Measurements from ENCODE around the gene ANO4. TPM values are rescaled to one million over a fixed set of nuclear protein-coding genes. Genes with fewer than 3 reads are reported as not detected.

The ANO4 gene
- total and polyA plus RNA-seq, 2 of the 8 experiments (the other 6 are each of a cell fraction or from before 2014, with no cell fraction given): 1.1 to 3.4 TPM

DNA sequence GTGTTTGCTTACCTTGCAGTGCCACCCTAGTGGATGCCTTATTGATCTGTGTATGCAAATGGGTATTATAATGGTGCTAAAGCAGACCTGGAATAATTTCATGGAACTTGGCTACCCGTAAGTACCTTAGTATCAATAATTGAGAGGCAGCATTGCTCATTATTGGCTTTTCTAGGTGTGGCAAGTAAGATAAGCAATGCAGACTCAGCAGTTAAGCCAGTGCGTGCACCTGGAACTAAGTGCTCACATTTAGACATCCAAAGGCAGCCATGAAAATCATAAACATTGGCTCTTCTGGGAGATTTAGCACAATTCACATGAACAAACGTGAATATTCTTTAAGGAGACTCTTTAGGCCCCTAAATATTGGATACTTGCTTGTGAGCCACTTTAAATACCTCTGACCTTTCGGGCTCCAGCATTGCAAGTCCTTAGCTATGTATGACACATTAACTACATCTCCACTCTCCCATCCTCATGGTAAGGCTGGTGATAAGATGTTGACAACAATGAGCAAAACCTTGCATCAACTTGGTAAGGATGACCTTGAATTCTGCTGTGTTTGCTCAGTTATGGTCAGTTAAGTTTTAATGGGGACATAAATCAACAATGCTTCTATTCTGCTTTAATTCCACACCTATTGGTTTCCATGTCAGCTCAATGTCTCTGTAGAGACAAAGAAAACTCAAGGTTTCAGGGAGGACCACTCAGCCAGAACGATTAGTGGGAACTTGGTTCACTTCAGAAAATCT is 303.4 kb downstream of the ANO4 start:
- POLR2A ChIA-PET (ENCODE audit: partially characterized antibody): no interaction called here
- no peak overlapping the region for H3K27ac ChIP-seq (ENCODE audit: low read depth, low read length)
- TF ChIP-seq GABPA (IDR thresholded peaks at IDR 0.05; ENCODE audit: borderline replicate concordance, insufficient read depth, low read length) (no peak), GTF2F1 (IDR thresholded peaks at IDR 0.05; ENCODE audit: borderline replicate concordance, low read depth, low read length) (no peak), CHD1 (IDR thresholded peaks at IDR 0.05; ENCODE audit: low read depth, low read length) (no peak), NRF1 (IDR thresholded peaks at IDR 0.05; ENCODE audit: low read depth, low read length) (no peak), MAFK (IDR thresholded peaks at IDR 0.05; ENCODE audit: low read depth, low read length) (no peak), RBBP5 (IDR thresholded peaks at IDR 0.05; ENCODE audit: borderline replicate concordance, low read depth, low read length) (no peak), BCL11A (IDR thresholded peaks at IDR 0.05; ENCODE audit: low read depth in 2 of 2, low read length in 2 of 2) (no peak), RNF2 (IDR thresholded peaks at IDR 0.05; ENCODE audit: borderline replicate concordance, low read depth, low read length, missing control alignments, poor library complexity, severe bottlenecking) (no peak), TAF1 (IDR thresholded peaks at IDR 0.05; ENCODE audit: low read depth, low read length) (no peak), CREB1 (IDR thresholded peaks at IDR 0.05) (no peak), ASH2L (IDR thresholded peaks at IDR 0.05; ENCODE audit: low read length) (no peak), CBX5 (IDR thresholded peaks at IDR 0.05; ENCODE audit: low read depth, low read length) (no peak)
- TF ChIP-seq, protein P1, sequence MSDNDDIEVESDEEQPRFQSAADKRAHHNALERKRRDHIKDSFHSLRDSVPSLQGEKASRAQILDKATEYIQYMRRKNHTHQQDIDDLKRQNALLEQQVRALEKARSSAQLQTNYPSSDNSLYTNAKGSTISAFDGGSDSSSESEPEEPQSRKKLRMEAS (IDR thresholded peaks at IDR 0.05): no peak

More for the DNA sequence above, 303.4 kb downstream of the ANO4 start:
- DNase-seq (ENCODE audit: low read depth in 1 of 2, low spot score in 2 of 2) (no peak), FAIRE-seq (no peak)
- no peak overlapping the region for H2AFZ ChIP-seq (ENCODE audit: low read length)
- no peak overlapping the region for H3K14ac ChIP-seq (ENCODE audit: insufficient read length)
- no peak overlapping the region for H3K4me3 ChIP-seq (ENCODE audit: extremely low read depth in 1 of 4, insufficient read depth in 2 of 4, low read depth in 3 of 4, low read length in 4 of 4)
- H3K36me3 ChIP-seq (ENCODE audit: control insufficient read depth in 2 of 4, insufficient read depth in 4 of 4, low read length in 3 of 4): no peaks in the 10 kb centered on the region
- no peaks in the 10 kb centered on the region for H3K4me1 ChIP-seq (replicated peaks in 1 of 4; ENCODE audit: control insufficient read depth in 3 of 4, insufficient read depth in 4 of 4, low read length in 3 of 4)
- CTCF ChIA-PET (ENCODE audit: partially characterized antibody): interaction anchor here (0.7 to 1.5 kb wide), 3 partner anchors 10 to 44 kb away, joined by 3 to 5 read pairs (median 3); no protein-coding TSS in a partner anchor
- H3K79me2 ChIP-seq (ENCODE audit: control insufficient read depth in 1 of 2, insufficient read depth in 2 of 2, low read length in 2 of 2): no peaks in the 10 kb centered on the region
- H3K9ac ChIP-seq (replicated peaks in 1 of 4; ENCODE audit: extremely low read depth in 1 of 4, low read depth in 3 of 4, low read length in 3 of 4): no peak overlapping the region
- no peaks in the 10 kb centered on the region for H3K9me3 ChIP-seq (ENCODE audit: insufficient read depth in 2 of 2, low read depth in 1 of 2, low read length in 1 of 2)
- no peaks in the 10 kb centered on the region for H3K79me1 ChIP-seq (ENCODE audit: low read depth, low read length)
- WGBS, 2 experiments (ENCODE audit: extremely low coverage in 1 of 2, insufficient coverage in 1 of 2, insufficient read length in 1 of 2, insufficient replicate concordance in 2 of 2, low coverage in 1 of 2, low lambda C conversion rate in 2 of 2, missing lambda C conversion rate in 1 of 2): 89% methylated on average over 5 of the region's 5 CpGs; no CpG with 5 or more reads in 1 of the 2 experiments
- H3K23me2 ChIP-seq (ENCODE audit: low read depth, low read length): no peaks in the 10 kb centered on the region
- H2BK15ac ChIP-seq (ENCODE audit: low read length): no peak overlapping the region
- no peak overlapping the region for H4K91ac ChIP-seq (replicated peaks; ENCODE audit: insufficient read length, low read length)
- no peak overlapping the region for H3K4ac ChIP-seq (replicated peaks; ENCODE audit: insufficient read length, low read depth, low read length)
- no peaks in the 10 kb centered on the region for H3K27me3 ChIP-seq (replicated peaks in 1 of 4; ENCODE audit: control insufficient read depth in 3 of 4, extremely low read depth in 1 of 4, insufficient read depth in 3 of 4, low read length in 3 of 4)
- H2AK5ac ChIP-seq (ENCODE audit: low read depth, low read length): no peak overlapping the region
- H4K20me1 ChIP-seq (replicated peaks in 1 of 2; ENCODE audit: control insufficient read depth in 1 of 2, insufficient read depth in 2 of 2, low read length in 2 of 2): no peaks in the 10 kb centered on the region
- H4K8ac ChIP-seq (ENCODE audit: extremely low read depth, insufficient read depth, low read length): no peak overlapping the region
- no peak overlapping the region for H3K56ac ChIP-seq (replicated peaks; ENCODE audit: insufficient read length, low read depth, low read length)
- H3K4me2 ChIP-seq (ENCODE audit: insufficient read depth in 1 of 2, low read depth in 2 of 2, low read length in 2 of 2): no peak overlapping the region
- no peak overlapping the region for H2BK20ac ChIP-seq (ENCODE audit: low read length)
- H4K5ac ChIP-seq (ENCODE audit: insufficient read length, low read depth, low read length): no peak overlapping the region
- H2BK12ac ChIP-seq (ENCODE audit: low read depth, low read length): no peak overlapping the region
- H3K23ac ChIP-seq (ENCODE audit: insufficient read length): no peak overlapping the region
- no peak overlapping the region for H2BK120ac ChIP-seq (replicated peaks; ENCODE audit: low read depth, low read length)
- H2BK5ac ChIP-seq (ENCODE audit: low read depth, low read length): no peak overlapping the region
- no peak overlapping the region for H3K18ac ChIP-seq (ENCODE audit: extremely low read depth, low read length)
